ENCODE measurements around the gene GALNT7.

GALNT7 gene

DNA sequence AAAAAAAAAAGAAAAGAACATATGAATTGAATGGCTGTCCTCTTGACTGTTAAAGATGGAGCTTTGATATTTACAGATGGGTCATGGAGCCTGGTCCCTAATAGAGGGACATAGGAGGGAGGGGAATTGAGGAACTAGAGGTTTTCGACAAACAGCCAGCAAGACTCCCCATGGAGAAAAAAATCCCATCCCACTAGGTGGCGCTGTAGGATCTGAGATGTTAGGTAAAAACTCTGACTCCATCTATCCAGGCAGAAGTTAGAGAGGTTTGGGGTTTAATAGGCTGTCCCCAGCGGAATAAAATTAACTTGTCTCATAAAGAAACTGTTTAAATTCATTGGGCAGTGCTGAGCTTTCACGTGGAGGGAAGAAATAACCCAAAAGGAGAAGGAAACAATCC is 119.7 kb downstream of the GALNT7 start:
- Histone ChIP-seq H3K27me3 (ENCODE audit: insufficient read depth, low read length) (no peaks in the 10 kb centered on the region), H3K4me1 (ENCODE audit: insufficient read depth, low read length) (no peaks in the 10 kb centered on the region), H3K4me3 (ENCODE audit: low read length) (no peak overlapping the region), H2AFZ (ENCODE audit: low read depth, low read length) (no peak overlapping the region), H3K36me3 (ENCODE audit: insufficient read depth, low read length) (no peaks in the 10 kb centered on the region), H3K9me3 (ENCODE audit: low read length) (peaks cover 12% of the 10 kb centered on the region)

DNA sequence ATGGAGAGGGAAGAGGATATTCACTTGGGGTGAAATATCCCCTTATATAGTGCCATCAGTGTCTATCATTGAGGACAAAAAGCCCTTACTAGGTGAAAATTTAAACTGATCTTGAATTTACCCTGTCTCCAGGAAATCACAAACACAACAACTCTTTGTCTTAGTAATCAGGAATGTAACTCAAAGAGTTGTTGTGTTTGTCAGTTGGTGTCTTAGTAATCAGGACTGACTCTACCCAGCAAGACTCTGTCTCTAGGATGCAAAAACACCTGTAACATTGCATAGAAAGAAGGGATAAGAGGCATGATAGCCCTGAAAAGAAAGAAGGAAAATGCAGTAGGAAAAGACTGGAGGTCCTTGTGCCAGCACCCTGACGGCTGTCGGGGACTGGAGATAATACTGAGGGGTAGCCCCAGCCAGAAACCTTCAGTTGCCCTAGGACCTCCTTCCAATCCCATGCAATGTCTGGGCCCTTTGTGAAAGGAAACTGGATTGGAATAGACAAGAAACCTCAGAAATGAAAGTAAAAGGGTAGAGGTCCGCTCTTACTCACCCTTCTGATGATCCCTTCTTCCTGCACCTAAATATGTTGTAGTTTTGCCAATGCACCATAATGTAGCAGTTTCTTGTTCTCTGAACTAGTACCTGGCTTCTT is 120.2 kb downstream of the GALNT7 start:
- Histone ChIP-seq H3K4me3 (ENCODE audit: low read length) (no peak overlapping the region), H3K9me3 (ENCODE audit: low read length) (peaks cover 12% of the 10 kb centered on the region), H3K27me3 (ENCODE audit: insufficient read depth, low read length) (no peaks in the 10 kb centered on the region), H3K36me3 (ENCODE audit: insufficient read depth, low read length) (no peaks in the 10 kb centered on the region), H2AFZ (ENCODE audit: low read depth, low read length) (no peak overlapping the region), H3K4me1 (ENCODE audit: insufficient read depth, low read length) (no peaks in the 10 kb centered on the region)

DNA sequence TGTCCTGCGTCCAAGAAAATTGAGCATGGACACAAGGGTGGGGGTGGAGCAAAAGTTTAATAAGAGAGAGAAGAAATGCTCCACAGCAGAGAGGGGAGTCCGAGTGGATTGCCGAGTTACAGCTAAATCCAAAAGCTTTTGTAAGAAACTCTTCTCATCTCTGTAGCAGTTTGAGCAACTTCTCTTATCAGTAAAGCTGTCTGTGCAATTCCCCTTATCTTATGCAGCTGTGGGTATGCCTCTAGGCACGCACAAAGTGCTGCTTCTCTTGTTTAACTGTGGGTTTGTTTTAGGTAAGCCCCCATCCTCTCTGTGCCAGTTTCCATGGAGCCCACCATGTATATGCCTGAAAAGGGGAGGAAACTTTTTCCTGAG is 120.7 kb downstream of the GALNT7 start:
- no peaks in the 10 kb centered on the region for H3K36me3 ChIP-seq (ENCODE audit: insufficient read depth, low read length)
- H2AFZ ChIP-seq (ENCODE audit: low read depth, low read length): no peak overlapping the region
- no peaks in the 10 kb centered on the region for H3K27me3 ChIP-seq (ENCODE audit: insufficient read depth, low read length)
- H3K4me1 ChIP-seq (ENCODE audit: insufficient read depth, low read length): no peaks in the 10 kb centered on the region
- no peak overlapping the region for H3K4me3 ChIP-seq (ENCODE audit: low read length)
- peaks cover 12% of the 10 kb centered on the region for H3K9me3 ChIP-seq (ENCODE audit: low read length)

DNA sequence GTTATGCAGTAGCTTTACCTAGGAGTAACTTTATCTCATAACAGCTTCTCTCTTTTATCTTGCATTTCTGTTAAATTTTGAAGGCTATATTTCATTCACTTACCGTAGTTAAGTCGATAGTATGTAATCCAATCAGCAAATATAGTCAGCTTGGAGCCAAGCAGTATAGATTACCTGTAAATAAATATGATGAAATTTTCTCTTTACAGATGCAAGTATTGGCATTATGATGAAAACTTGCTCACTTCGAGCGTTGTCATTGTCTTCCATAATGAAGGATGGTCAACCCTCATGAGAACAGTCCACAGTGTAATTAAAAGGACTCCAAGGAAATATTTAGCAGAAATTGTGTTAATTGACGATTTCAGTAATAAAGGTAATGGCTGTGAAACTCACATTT is 123.3 kb downstream of the GALNT7 start:
- H3K36me3 ChIP-seq (ENCODE audit: insufficient read depth, low read length): peaks cover 2% of the 10 kb centered on the region
- peaks cover 2% of the 10 kb centered on the region for H3K9me3 ChIP-seq (ENCODE audit: low read length)
- H3K4me1 ChIP-seq (ENCODE audit: insufficient read depth, low read length): no peaks in the 10 kb centered on the region
- no peak overlapping the region for H2AFZ ChIP-seq (ENCODE audit: low read depth, low read length)
- no peaks in the 10 kb centered on the region for H3K27me3 ChIP-seq (ENCODE audit: insufficient read depth, low read length)
- no peak overlapping the region for H3K4me3 ChIP-seq (ENCODE audit: low read length)

DNA sequence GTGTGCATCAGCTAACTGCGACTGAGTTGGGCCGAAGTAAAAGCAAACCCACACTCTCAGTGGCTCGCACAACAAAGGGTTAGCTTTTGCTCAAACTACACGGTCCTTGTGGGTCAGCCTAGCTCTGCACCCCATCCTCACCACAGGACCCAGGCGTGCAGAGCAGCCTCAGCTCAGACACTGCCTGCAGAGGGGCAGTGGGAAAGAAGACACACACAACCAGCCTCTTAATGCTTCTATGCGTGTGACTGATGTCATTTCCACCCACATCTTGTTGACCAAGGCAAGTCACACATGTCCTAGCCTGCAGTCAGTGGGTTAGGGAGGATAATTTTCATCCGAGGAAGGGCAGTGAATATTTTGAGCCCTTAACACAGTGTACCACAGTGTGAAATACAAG is 125.1 kb downstream of the GALNT7 start:
- no peaks in the 10 kb centered on the region for H3K27me3 ChIP-seq (ENCODE audit: insufficient read depth, low read length)
- no peaks in the 10 kb centered on the region for H3K9me3 ChIP-seq (ENCODE audit: low read length)
- H3K4me1 ChIP-seq (ENCODE audit: insufficient read depth, low read length): no peaks in the 10 kb centered on the region
- no peak overlapping the region for H2AFZ ChIP-seq (ENCODE audit: low read depth, low read length)
- no peak overlapping the region for H3K4me3 ChIP-seq (ENCODE audit: low read length)
- peaks cover 5% of the 10 kb centered on the region for H3K36me3 ChIP-seq (ENCODE audit: insufficient read depth, low read length)

DNA sequence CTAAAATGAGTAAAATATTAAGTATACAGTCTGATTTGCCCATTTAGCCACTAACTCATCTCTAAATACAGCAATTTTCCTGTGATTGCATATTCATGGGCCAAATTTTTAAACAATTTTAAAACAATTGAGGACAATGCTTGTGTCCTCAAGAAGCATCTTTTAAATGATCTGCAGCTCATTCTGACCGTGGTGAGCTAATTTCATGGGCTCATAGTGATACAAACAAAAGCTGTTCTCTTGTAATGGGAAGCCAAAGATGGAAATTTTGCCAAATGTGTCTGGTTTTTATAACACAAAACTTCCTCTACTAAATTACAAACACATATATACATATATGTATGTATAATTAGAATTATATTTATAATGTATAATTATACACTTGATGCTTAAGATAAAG is 125.8 kb downstream of the GALNT7 start:
- no peaks in the 10 kb centered on the region for H3K9me3 ChIP-seq (ENCODE audit: low read length)
- H2AFZ ChIP-seq (ENCODE audit: low read depth, low read length): no peak overlapping the region
- H3K4me3 ChIP-seq (ENCODE audit: low read length): no peak overlapping the region
- peaks cover 5% of the 10 kb centered on the region for H3K36me3 ChIP-seq (ENCODE audit: insufficient read depth, low read length)
- no peaks in the 10 kb centered on the region for H3K27me3 ChIP-seq (ENCODE audit: insufficient read depth, low read length)
- H3K4me1 ChIP-seq (ENCODE audit: insufficient read depth, low read length): no peaks in the 10 kb centered on the region

DNA sequence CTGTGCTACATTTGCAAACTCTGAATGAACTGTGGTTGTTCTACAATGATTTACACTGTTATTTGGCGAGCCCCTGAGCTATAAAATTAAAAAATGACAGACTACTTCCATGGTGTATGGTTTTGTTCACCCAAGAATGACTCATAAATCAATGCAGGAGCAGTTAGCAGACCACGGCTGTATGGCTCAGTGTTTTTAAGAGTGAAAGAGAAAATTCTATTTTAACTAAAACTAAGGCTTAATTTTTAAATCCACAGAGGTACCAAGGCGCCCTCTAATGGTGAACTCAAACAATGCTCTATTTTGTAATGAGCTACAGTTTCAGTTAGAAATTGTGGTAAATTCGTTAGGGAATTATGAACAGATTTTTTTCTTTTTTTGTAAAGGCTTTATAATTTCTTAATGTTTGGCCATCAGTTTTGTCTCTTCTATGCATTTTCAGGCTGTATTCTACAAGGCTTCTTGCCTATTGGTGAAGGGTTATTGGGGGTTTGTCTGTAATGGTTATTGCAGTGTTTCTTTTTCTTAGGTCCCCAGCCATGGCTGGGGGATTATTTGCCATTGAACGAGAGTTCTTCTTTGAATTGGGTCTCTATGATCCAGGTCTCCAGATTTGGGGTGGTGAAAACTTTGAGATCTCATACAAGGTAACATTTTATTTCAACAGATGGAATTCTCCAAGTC is 133.0 kb downstream of the GALNT7 start:
- Histone ChIP-seq H3K4me3 (ENCODE audit: low read length) (no peak overlapping the region), H3K27me3 (ENCODE audit: insufficient read depth, low read length) (no peaks in the 10 kb centered on the region), H3K36me3 (ENCODE audit: insufficient read depth, low read length) (peaks cover 13% of the 10 kb centered on the region), H2AFZ (ENCODE audit: low read depth, low read length) (no peak overlapping the region), H3K9me3 (ENCODE audit: low read length) (peaks cover 1% of the 10 kb centered on the region), H3K4me1 (ENCODE audit: insufficient read depth, low read length) (no peaks in the 10 kb centered on the region)

DNA sequence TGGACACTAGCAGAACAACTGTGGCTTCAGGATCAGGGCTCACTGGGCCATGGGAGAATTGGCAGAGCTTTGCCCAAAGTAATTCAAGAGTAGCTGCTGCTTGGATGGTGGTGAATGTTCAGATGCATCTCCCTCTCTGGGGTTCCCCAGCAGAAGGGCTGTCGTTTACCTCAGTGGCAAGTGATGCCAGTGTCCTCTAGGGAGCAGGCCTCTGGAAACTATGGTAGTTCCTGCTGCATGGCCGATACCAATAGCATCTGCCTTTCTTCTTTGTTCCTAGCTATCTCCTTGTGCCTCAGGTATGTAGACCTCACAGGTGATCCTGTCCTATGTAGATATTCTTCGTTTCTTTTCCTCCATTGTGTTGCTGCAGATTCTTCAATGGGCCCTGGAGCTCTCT is 139.2 kb downstream of the GALNT7 start:
- Histone ChIP-seq H3K4me1 (ENCODE audit: insufficient read depth, low read length) (no peaks in the 10 kb centered on the region), H3K27me3 (ENCODE audit: insufficient read depth, low read length) (no peaks in the 10 kb centered on the region), H3K36me3 (ENCODE audit: insufficient read depth, low read length) (peaks cover 10% of the 10 kb centered on the region)

DNA sequence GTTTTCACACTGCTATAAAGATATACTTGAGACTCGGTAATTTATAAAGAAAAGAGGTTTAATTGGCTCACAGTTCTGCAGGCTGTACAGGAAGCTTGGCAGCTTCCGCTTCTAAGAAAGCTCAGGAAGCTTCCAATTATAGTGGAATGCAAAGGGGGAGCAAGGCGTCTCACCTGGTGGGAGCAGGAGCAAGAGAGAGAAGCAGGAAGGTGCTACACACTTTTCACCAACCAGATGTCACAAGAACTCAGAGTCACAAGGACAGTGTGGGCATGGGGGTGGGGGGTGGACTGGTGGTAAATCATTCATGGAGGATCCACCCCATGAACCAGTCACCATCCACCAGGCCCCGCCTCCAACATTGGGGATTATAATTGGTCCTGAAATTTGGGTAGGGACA is 142.8 kb downstream of the GALNT7 start:
- H3K9me3 ChIP-seq (ENCODE audit: low read length): peaks cover 3% of the 10 kb centered on the region
- H3K4me3 ChIP-seq (ENCODE audit: low read length): no peak overlapping the region
- no peaks in the 10 kb centered on the region for H3K4me1 ChIP-seq (ENCODE audit: insufficient read depth, low read length)
- H3K27me3 ChIP-seq (ENCODE audit: insufficient read depth, low read length): no peaks in the 10 kb centered on the region
- H2AFZ ChIP-seq (ENCODE audit: low read depth, low read length): no peak overlapping the region
- H3K36me3 ChIP-seq (ENCODE audit: insufficient read depth, low read length): peaks cover 8% of the 10 kb centered on the region

More for the DNA sequence above, 139.2 kb downstream of the GALNT7 start:
- Histone ChIP-seq H3K9me3 (ENCODE audit: low read length) (peaks cover 4% of the 10 kb centered on the region), H2AFZ (ENCODE audit: low read depth, low read length) (no peak overlapping the region), H3K4me3 (ENCODE audit: low read length) (no peak overlapping the region)

DNA sequence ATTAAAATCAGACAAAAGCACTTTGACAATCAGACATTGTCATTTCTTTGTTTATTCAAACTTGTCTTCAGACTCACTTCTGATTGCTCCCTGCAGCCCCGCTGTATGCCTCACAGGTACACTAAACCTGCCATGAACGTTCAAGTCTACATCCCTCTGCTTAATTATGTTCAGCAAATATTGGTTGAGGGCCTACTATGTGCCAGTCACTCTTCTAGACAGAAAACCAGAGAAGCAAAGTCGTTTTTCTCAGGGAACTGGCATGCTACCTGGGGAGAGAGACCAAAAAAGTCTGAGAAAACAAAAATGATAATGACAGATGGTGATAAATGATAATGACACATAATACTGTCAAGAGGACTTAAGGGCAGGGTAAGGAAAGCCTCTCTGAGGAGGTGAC is 146.1 kb downstream of the GALNT7 start:
- Histone ChIP-seq H2AFZ (ENCODE audit: low read depth, low read length) (no peak overlapping the region), H3K4me1 (ENCODE audit: insufficient read depth, low read length) (peaks cover 5% of the 10 kb centered on the region), H3K9me3 (ENCODE audit: low read length) (no peaks in the 10 kb centered on the region), H3K27me3 (ENCODE audit: insufficient read depth, low read length) (no peaks in the 10 kb centered on the region), H3K4me3 (ENCODE audit: low read length) (no peak overlapping the region), H3K36me3 (ENCODE audit: insufficient read depth, low read length) (peaks cover 8% of the 10 kb centered on the region)

DNA sequence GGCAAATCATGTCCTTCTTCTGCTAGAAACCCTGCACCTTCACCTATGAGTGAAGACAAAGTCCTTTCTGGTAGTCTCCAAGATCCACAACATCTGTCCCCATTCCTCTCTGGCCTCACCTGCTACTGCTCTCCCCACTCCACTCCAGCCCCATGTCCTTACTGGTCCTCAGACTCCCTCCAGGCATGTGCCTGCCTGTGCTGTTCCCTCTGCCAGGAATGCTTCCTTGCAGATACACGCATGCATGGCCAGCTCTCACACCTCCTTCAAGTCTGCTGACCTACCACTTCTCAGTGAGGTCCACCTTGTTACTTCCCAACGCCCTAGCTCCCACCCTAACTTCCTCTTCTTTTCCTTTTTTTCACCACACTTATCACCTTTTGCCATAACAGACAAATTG is 147.4 kb downstream of the GALNT7 start:
- Histone ChIP-seq H2AFZ (ENCODE audit: low read depth, low read length) (no peak overlapping the region), H3K4me1 (ENCODE audit: insufficient read depth, low read length) (peaks cover 5% of the 10 kb centered on the region), H3K4me3 (ENCODE audit: low read length) (no peak overlapping the region), H3K9me3 (ENCODE audit: low read length) (no peaks in the 10 kb centered on the region), H3K36me3 (ENCODE audit: insufficient read depth, low read length) (peaks cover 10% of the 10 kb centered on the region), H3K27me3 (ENCODE audit: insufficient read depth, low read length) (no peaks in the 10 kb centered on the region)

DNA sequence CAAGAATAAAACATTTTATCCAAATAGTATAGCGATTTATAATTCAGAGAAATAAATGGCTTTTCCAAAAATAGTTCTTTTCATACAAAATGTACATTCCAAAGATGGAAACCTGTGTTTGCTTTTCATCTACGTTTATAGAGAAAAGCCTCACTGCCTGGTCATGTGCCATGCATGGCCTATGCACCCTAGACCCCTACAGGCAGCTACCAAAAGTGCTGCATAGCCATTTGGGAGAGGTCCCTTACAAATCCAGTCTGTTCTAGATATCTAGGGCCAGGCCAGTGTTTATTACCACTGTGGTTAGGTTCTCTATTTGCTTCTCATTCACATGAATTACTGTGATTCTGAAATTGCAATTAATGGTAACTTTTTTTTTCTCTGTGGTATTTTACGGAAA is 148.4 kb downstream of the GALNT7 start:
- no peaks in the 10 kb centered on the region for H3K9me3 ChIP-seq (ENCODE audit: low read length)
- peaks cover 18% of the 10 kb centered on the region for H3K36me3 ChIP-seq (ENCODE audit: insufficient read depth, low read length)
- H3K4me1 ChIP-seq (ENCODE audit: insufficient read depth, low read length): peaks cover 5% of the 10 kb centered on the region
- H3K4me3 ChIP-seq (ENCODE audit: low read length): no peak overlapping the region
- H2AFZ ChIP-seq (ENCODE audit: low read depth, low read length): no peak overlapping the region
- no peaks in the 10 kb centered on the region for H3K27me3 ChIP-seq (ENCODE audit: insufficient read depth, low read length)

DNA sequence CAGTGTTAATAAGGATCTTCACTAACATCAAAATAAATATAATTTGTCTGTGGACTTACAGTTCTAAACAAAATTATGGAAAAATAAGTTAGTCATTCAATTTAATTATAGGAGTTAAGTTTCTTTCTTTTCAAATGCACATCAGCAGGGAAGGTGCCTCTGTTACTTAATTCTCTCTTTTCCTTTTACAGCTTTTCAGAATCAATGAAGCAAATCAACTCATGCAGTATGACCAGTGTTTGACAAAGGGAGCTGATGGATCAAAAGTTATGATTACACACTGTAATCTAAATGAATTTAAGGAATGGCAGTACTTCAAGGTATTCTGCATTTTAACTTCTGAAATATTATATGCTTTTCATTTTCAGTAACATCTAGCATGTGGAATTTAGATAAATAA is 149.6 kb downstream of the GALNT7 start:
- Histone ChIP-seq H3K27me3 (ENCODE audit: insufficient read depth, low read length) (no peaks in the 10 kb centered on the region), H3K36me3 (ENCODE audit: insufficient read depth, low read length) (peaks cover 22% of the 10 kb centered on the region), H2AFZ (ENCODE audit: low read depth, low read length) (no peak overlapping the region), H3K4me3 (ENCODE audit: low read length) (no peak overlapping the region), H3K9me3 (ENCODE audit: low read length) (no peaks in the 10 kb centered on the region), H3K4me1 (ENCODE audit: insufficient read depth, low read length) (peaks cover 9% of the 10 kb centered on the region)
